WTC11 (cell line): ENCODE data around the gene ABCD2.

Experiments
- ELF4 ChIP-seq: sonication (generic); formaldehyde crosslinking; IDR thresholded peaks from 2 replicates; pipeline ENCODE4 v1.8.1; 2022; ENCODE audit warnings: low read depth, mild to moderate bottlenecking, moderate library complexity, missing genetic modification reagents
- IRF1 ChIP-seq: sonication (generic); formaldehyde crosslinking; IDR thresholded peaks from 2 replicates; pipeline ENCODE4 v1.8.0; 2023; ENCODE audit warnings: missing genetic modification reagents
- MAX ChIP-seq: sonication (generic); formaldehyde crosslinking; IDR thresholded peaks from 2 replicates; pipeline ENCODE4 v1.8.0; 2022; ENCODE audit warnings: mild to moderate bottlenecking, missing genetic modification reagents
- MXD4 ChIP-seq: fragments of 250-450 bp; sonication (Bioruptor Pico); IDR thresholded peaks from 2 replicates; pipeline ENCODE4 v1.8.0; 2021; ENCODE audit warnings: mild to moderate bottlenecking, moderate library complexity, borderline replicate concordance
- NFYB ChIP-seq: sonication (generic); formaldehyde crosslinking; conservative IDR thresholded peaks from 2 replicates; pipeline ENCODE4 v1.8.0; 2022; ENCODE audit warnings: low read depth, missing genetic modification reagents
- NR2C2 ChIP-seq: sonication (generic); formaldehyde crosslinking; IDR thresholded peaks from 2 replicates; pipeline ENCODE4 v1.8.0; 2022; ENCODE audit warnings: mild to moderate bottlenecking, missing genetic modification reagents
- TEAD1 ChIP-seq: sonication (generic); formaldehyde crosslinking; IDR thresholded peaks from 2 replicates; pipeline ENCODE4 v1.8.0; 2022; ENCODE audit warnings: mild to moderate bottlenecking, missing genetic modification reagents
- ZNF219 ChIP-seq: sonication (generic); formaldehyde crosslinking; IDR thresholded peaks from 2 replicates; pipeline ENCODE4 v1.8.0; 2023; ENCODE audit warnings: missing genetic modification reagents, mild to moderate bottlenecking, borderline replicate concordance
- TF ChIP-seq, protein P1 (sequence below): fragments of 200-600 bp; IDR thresholded peaks from 2 replicates; pipeline ENCODE4 v1.8.0; 2022; ENCODE audit warnings: antibody characterized with exemption
- TF ChIP-seq, protein P2 (sequence below): sonication (generic); formaldehyde crosslinking; IDR thresholded peaks from 2 replicates; pipeline ENCODE4 v1.8.1; 2023; ENCODE audit warnings: mild to moderate bottlenecking, missing genetic modification reagents, moderate library complexity

- TF ChIP-seq, protein P1, sequence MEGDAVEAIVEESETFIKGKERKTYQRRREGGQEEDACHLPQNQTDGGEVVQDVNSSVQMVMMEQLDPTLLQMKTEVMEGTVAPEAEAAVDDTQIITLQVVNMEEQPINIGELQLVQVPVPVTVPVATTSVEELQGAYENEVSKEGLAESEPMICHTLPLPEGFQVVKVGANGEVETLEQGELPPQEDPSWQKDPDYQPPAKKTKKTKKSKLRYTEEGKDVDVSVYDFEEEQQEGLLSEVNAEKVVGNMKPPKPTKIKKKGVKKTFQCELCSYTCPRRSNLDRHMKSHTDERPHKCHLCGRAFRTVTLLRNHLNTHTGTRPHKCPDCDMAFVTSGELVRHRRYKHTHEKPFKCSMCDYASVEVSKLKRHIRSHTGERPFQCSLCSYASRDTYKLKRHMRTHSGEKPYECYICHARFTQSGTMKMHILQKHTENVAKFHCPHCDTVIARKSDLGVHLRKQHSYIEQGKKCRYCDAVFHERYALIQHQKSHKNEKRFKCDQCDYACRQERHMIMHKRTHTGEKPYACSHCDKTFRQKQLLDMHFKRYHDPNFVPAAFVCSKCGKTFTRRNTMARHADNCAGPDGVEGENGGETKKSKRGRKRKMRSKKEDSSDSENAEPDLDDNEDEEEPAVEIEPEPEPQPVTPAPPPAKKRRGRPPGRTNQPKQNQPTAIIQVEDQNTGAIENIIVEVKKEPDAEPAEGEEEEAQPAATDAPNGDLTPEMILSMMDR, result no peak
- TF ChIP-seq ZNF219 (no peak), IRF1 (CRISPR knock-in tag) (no peak), TEAD1 (CRISPR knock-in tag) (no peak), MAX (CRISPR knock-in tag) (no peak), NR2C2 (CRISPR knock-in tag) (no peak), NFYB (CRISPR knock-in tag) (no peak), MXD4 (CRISPR knock-in tag) (no peak), ELF4 (CRISPR knock-in tag) (no peak)
- TF ChIP-seq, protein P2, sequence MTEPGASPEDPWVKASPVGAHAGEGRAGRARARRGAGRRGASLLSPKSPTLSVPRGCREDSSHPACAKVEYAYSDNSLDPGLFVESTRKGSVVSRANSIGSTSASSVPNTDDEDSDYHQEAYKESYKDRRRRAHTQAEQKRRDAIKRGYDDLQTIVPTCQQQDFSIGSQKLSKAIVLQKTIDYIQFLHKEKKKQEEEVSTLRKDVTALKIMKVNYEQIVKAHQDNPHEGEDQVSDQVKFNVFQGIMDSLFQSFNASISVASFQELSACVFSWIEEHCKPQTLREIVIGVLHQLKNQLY (CRISPR knock-in tag), result no peak
Observed at GRCh38 chr12:39541471-39541870, 78.1 kb downstream of the ABCD2 start.
